GM19240 (cell line): ENCODE results near the gene TYMP.

Source experiments
- DNase-seq: peaks from one replicate; pipeline ENCODE4 v3.0.0; 2011; ENCODE audit warnings: low spot score; ENCODE audit not compliant: insufficient read length

Gene TYMP

GRCh38 chr22:50506611-50507420, 23.0 kb downstream of the TYMP start:
- DNase-seq: no peak

GRCh38 chr22:50505776-50506610, 23.8 kb downstream of the TYMP start:
- no peak for DNase-seq

GRCh38 chr22:50505276-50505775, 24.5 kb downstream of the TYMP start:
- no peak for DNase-seq

GRCh38 chr22:50504369-50505211, 25.2 kb downstream of the TYMP start:
- no peak for DNase-seq

- DNase-seq: no peak
Observed at GRCh38 chr22:50503475-50504145, 26.2 kb downstream of the TYMP start.

- DNase-seq: no peak
Observed at GRCh38 chr22:50502628-50503474, 27.0 kb downstream of the TYMP start.

- no peak for DNase-seq
Observed at GRCh38 chr22:50502096-50502495, 27.7 kb downstream of the TYMP start.

GRCh38 chr22:50500452-50500851, 29.4 kb downstream of the TYMP start:
- DNase-seq: no peak

GRCh38 chr22:50498322-50498890, 31.4 kb downstream of the TYMP start:
- DNase-seq: peak; percentile 65

GRCh38 chr22:50497093-50497492, 32.7 kb downstream of the TYMP start:
- no peak for DNase-seq

GRCh38 chr22:50490531-50491308, 39.1 kb downstream of the TYMP start:
- no peak for DNase-seq

GRCh38 chr22:50489363-50490243, 40.2 kb downstream of the TYMP start:
- no peak for DNase-seq

GRCh38 chr22:50488886-50489285, 40.9 kb downstream of the TYMP start:
- DNase-seq: no peak

GRCh38 chr22:50488006-50488677, 41.7 kb downstream of the TYMP start:
- DNase-seq: no peak

GRCh38 chr22:50487290-50488005, 42.4 kb downstream of the TYMP start:
- no peak for DNase-seq

- no peak for DNase-seq
Observed at GRCh38 chr22:50486561-50487289, 43.1 kb downstream of the TYMP start, which contains the start of gene MIOX. TSS of gene MIOX (plus strand) at chr22:50486859. CDS start at chr22:50486898, 39 bp downstream.
